GM10248 (cell line): Measurements from ENCODE around the gene IPO7.
"Not testable (repeated sequence)": the region's sequence is repeated elsewhere in the genome, so short reads cannot be mapped to it uniquely, and the experiment has no call there.

Experiments used
- CTCF ChIA-PET: fragments of 300-600 bp; sonication (Branson Sonifier 250); formaldehyde crosslinking; extraction: SDS; loops from one replicate; lab custom pipeline; 2021; ENCODE audit warnings: antibody characterized with exemption; lab: Yijun Ruan, JAX
- POLR2A ChIA-PET: fragments of 350-650 bp; sonication (Branson Sonifier 250); formaldehyde crosslinking; extraction: SDS; loops from one replicate; lab custom pipeline; 2020; ENCODE audit warnings: antibody characterized with exemption; lab: Yijun Ruan, JAX
- DNase-seq: peaks from one replicate; pipeline ENCODE4 v3.0.0; 2012; ENCODE audit errors: extremely low spot score
- TF ChIP-seq, protein P1 (sequence below): IDR thresholded peaks from 2 replicates; pipeline ENCODE4 v1.5.1; 2012; ENCODE audit warnings: mild to moderate bottlenecking, low read depth; ENCODE audit errors: extremely low read depth, missing control alignments, control extremely low read depth

IPO7 gene

DNA sequence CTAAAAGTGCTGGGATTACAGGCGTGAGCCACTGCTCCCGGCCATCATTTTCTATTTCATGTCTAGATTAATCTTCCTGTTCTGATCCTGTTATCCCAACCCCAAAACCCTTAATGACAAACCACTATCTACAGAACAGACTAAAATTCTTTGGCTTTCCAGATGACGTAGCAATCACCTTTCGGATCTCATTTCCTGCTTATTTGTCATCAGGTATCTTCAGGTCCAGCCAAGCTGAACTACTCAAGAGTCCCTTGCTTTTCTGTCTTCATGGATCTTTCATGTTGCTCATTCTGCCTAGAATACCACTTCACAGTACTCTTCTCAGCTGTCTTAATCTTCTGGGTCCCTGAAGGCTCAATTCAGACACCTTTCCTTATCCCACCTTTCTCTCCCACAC is 27.4 kb upstream of the IPO7 start:
- POLR2A ChIA-PET = no interaction called here

DNA sequence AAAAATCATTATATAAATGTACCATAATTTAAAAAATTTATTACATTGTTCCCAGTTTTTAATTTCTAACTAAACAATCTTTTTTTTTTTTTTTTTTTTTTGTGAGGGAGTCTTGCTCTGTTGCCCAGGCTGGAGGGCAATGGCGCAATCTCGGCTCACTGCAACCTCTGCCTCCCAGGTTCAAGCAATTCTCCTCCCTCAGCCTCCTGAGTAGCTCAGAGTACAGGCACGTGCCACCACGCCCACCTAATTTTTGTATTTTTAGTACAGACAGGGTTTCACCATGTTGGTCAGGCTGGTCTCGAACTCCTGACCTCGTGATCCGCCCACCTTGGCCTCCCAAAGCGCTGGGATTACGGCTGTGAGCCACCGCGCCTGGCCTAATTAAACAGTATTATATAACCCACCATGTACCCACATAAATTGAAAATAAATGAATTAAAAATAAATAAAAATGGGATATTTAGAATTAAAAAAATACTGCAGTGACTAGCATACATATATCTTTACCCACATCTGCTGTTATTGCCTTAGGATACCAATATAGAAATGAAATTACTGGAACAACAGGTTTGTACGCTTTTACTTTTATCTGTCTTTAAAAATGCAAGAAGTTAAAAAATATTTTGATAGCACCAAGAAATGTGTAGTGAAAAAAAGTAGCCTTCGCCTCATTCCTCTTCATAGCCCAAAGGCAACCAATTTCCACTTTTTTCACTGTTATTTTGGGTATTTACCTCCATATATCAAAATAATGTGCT is 23.4 kb upstream of the IPO7 start:
- CTCF ChIA-PET, DNase-seq, POLR2A ChIA-PET: not testable (repeated sequence)

More for the DNA sequence above, 27.4 kb upstream of the IPO7 start:
- TF ChIP-seq, protein P1, sequence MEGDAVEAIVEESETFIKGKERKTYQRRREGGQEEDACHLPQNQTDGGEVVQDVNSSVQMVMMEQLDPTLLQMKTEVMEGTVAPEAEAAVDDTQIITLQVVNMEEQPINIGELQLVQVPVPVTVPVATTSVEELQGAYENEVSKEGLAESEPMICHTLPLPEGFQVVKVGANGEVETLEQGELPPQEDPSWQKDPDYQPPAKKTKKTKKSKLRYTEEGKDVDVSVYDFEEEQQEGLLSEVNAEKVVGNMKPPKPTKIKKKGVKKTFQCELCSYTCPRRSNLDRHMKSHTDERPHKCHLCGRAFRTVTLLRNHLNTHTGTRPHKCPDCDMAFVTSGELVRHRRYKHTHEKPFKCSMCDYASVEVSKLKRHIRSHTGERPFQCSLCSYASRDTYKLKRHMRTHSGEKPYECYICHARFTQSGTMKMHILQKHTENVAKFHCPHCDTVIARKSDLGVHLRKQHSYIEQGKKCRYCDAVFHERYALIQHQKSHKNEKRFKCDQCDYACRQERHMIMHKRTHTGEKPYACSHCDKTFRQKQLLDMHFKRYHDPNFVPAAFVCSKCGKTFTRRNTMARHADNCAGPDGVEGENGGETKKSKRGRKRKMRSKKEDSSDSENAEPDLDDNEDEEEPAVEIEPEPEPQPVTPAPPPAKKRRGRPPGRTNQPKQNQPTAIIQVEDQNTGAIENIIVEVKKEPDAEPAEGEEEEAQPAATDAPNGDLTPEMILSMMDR = no peak
- CTCF ChIA-PET = interaction anchor here (0.9 to 2.4 kb wide), 2 partner anchors 11 to 21 kb away, joined by 3 to 5 read pairs; no protein-coding TSS in a partner anchor
- no peak for DNase-seq

DNA sequence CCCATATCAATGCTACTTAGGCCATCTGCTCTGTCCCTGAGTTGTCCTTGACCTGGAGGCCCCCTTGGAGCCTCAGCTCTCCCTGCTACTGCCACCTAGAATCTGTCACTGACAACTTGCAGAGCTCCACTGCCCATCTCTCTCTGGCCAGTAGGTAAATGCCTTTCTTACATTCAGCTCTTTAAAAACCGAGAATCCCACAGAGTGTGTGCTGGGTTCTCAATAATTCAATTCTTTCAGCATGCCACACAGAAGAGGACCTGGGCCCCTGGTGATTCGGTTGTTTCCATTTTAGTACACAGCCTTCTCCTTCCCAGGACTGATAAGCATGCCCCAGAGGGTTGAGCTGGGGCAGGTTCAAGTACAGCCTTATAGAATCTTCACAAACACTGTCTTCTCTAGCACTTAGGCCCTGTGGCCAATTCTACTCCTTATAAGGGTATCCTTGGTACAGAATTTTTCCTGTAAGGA is 22.0 kb upstream of the IPO7 start:
- TF ChIP-seq, protein P1 = no peak
- no peak for DNase-seq
- CTCF ChIA-PET = interaction anchor here (0.9 to 1.3 kb wide), 4 partner anchors 9 to 47 kb away, joined by 3 to 4 read pairs (median 4); no protein-coding TSS in a partner anchor
- POLR2A ChIA-PET = interaction anchor here (0.8 kb wide), 1 partner anchor 50 kb away, joined by 3 read pairs; no protein-coding TSS in a partner anchor

DNA sequence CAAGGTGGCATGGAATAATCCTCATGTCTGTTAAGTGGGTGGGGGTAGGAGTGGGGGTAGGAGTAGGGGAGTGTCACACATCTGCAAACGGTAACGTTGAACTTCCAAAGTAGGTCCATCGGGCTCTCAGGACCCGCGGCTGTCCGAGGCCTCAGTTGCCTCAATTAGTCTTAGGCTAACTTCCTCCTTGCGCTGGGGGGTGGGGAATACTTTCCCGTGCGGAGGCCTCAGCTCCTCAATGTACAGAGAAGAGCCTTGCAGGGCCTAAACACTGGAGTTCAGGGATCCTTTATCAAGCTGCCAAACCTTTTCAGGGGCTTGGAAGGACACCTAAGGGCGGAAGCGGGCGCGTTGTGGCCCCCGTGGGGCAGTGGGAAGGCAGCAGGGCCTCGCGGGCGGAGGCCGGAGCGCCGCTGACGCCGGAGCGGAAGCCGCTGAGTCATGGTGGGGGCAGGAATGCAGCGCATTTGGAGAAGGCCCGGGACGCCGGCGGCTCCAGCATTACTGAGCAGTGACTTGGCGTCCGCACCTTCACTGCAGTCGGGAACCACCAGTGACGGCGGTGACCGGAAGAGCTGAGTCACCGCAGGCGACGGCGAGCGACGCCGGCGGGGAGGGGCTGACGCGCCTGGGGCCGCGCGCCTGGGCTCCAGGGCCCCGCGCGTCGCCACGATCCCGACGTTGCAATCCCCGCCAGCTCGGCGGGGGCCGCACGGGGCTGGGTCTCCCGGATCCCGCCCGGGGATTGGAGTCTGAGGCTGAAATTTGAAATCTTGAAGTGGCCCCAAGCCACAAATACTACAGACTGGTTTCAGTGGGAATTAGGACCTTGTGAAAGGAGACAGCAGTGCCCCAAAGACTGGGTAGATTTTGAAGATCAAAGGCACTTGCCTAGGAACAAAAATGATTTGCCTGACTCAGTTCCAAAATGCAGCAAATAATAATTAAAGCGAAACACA is 20.2 kb upstream of the IPO7 start:
- TF ChIP-seq, protein P1 = no peak
- ChIA-PET CTCF (interaction anchor here (0.8 to 1.8 kb wide), 5 partner anchors 21 to 142 kb away, joined by 3 to 6 read pairs (median 4); no protein-coding TSS in a partner anchor), POLR2A (interaction anchor here (0.6 to 1.3 kb wide), 3 partner anchors 12 to 149 kb away, joined by 3 to 5 read pairs (median 4); no protein-coding TSS in a partner anchor)
- peak; percentile 94 for DNase-seq

DNA sequence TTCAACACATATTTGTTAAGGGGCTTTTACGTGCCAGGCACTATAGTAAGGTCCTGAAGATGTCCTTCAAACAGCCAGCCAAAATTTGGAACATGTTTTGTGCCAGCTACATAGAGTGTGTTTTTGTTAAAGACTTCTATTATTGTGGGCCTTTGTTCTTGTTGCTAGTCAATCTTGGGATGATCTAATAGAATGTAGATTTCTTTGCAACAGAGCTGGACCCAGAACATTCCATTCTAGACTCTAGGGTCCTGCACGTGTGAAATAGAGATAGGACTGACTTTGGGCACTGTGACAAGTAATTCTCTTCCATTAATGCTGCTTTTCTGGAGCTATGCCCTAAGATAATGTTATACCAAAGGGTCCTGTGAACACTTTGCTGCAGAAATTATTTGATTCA is 16.9 kb upstream of the IPO7 start:
- TF ChIP-seq, protein P1 = no peak
- no peak for DNase-seq
- CTCF ChIA-PET = interaction anchor here (1.0 to 1.6 kb wide), 3 partner anchors 18 to 52 kb away, joined by 3 to 4 read pairs (median 3); no protein-coding TSS in a partner anchor
- POLR2A ChIA-PET = no interaction called here

DNA sequence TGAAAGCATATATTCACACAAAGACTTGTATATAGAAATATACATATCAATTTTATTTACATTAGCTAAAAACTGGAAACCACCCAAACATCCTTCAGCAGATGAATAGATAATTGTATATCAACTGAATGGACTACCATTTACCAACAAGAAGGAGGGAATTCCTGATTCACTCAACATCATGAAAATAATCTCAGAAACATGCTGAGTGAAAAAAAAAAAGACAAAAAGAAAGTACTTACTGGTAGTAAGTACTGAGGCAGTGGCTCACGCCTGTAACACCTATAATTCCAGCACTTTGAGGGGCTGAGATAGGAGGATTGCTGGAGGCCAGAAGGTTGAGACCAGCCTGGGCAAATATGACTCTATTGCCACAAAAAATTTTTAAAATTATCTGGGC is 7.4 kb upstream of the IPO7 start:
- POLR2A ChIA-PET = no interaction called here
- CTCF ChIA-PET = no interaction called here
- DNase-seq = no peak
- TF ChIP-seq, protein P1 = no peak
